Brain microvascular endothelial cell (primary cell): ENCODE data around the gene LDLRAP1.

Source experiments
- DNase-seq: peaks from one replicate; pipeline ENCODE4 v3.0.0-alpha.2; 2020
- H3K27ac ChIP-seq: fragments of 250-450 bp; sonication (Bioruptor Pico); 2 replicates; pipeline ENCODE4 v1.5.1; 2020; ENCODE audit warnings: mild to moderate bottlenecking, moderate library complexity
- H3K27me3 ChIP-seq: fragments of 250-450 bp; sonication (Bioruptor Pico); replicated peaks from 2 replicates; pipeline ENCODE4 v1.5.1; 2020; ENCODE audit warnings: mild to moderate bottlenecking
- H3K36me3 ChIP-seq: fragments of 250-450 bp; sonication (Bioruptor Pico); replicated peaks from 2 replicates; pipeline ENCODE4 v1.5.1; 2020; ENCODE audit warnings: mild to moderate bottlenecking
- H3K4me3 ChIP-seq: 2 replicates; pipeline ENCODE4 v1.5.1; 2011; ENCODE audit warnings: low read depth, mild to moderate bottlenecking, control low read depth, low read length, moderate library complexity
- in situ Hi-C: cut with HindIII; loops from 2 replicates; pipeline ENCODE4 v1.10.0; 2017; ENCODE audit warnings: low sequenced_read_pairs, low pct_ligation_motif_present
- TF ChIP-seq, protein P1 (sequence below): IDR thresholded peaks from 2 replicates; pipeline ENCODE4 v1.5.1; 2011; ENCODE audit warnings: low read depth, mild to moderate bottlenecking, moderate library complexity, low read length, control low read depth, inconsistent platforms; ENCODE audit errors: missing control alignments

The LDLRAP1 gene

DNA sequence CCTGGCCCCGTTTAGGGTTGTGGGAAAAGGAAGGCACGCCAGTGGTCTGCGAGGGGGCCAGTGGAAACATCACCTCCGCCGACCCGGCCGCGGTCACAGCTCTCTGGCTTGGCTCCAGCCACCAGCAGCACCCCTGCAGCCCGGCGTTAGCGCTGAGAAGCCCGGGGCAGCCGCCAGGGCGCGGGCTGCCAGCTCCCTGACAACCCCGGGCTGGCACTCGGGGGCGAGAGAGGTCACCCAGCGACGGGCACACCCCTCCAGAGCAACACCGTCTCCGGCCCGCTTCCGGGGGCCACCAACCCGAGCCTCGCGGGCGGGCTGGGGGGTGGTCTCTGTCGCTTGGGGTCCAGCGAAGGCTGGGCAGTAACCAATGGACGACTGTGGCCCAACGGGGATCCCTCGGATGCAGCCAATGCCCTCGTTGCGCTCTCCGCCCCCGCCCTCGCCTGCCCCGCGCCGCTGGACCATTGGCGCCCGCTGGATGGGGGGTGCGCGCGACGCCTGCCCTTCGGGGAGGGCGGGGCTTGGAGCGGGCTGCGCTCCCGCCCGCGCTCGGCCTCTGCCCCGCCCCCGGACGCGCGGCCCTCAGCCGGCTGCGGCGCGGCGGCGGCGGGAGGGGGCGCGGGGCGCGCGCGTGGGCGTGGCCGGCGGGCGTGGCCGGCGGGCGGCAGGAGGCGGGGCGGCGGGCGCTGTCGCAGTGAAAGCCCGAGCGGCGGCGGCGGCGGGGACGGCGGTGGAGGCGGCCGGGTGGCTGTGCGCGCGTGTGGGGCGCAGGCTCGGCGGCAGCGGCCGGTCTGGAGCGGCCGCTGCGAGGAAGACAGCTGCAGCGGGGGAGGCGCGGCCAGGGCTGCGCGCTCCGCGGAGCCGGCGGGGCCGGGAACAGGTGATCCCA lies 72.9 kb downstream of the LDLRAP1 start, which contains the start of gene MAN1C1:
TSS of gene MAN1C1 (plus strand) at position 697 of the 892 bp plus-strand sequence. CDS start 1,007 bp downstream, outside the sequence.
- in situ Hi-C loops: loop anchor here (25.0 kb wide), 1 partner anchor 171 kb away; no protein-coding TSS in a partner anchor
- no peaks in the 10 kb centered on the region for H3K36me3 ChIP-seq
- DNase-seq: peak; percentile 10
- TF ChIP-seq, protein P1, sequence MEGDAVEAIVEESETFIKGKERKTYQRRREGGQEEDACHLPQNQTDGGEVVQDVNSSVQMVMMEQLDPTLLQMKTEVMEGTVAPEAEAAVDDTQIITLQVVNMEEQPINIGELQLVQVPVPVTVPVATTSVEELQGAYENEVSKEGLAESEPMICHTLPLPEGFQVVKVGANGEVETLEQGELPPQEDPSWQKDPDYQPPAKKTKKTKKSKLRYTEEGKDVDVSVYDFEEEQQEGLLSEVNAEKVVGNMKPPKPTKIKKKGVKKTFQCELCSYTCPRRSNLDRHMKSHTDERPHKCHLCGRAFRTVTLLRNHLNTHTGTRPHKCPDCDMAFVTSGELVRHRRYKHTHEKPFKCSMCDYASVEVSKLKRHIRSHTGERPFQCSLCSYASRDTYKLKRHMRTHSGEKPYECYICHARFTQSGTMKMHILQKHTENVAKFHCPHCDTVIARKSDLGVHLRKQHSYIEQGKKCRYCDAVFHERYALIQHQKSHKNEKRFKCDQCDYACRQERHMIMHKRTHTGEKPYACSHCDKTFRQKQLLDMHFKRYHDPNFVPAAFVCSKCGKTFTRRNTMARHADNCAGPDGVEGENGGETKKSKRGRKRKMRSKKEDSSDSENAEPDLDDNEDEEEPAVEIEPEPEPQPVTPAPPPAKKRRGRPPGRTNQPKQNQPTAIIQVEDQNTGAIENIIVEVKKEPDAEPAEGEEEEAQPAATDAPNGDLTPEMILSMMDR: peak; percentile 44
- peak within 1 kb of the TSS; percentile 49 for H3K4me3 ChIP-seq
- H3K27ac ChIP-seq: no peak within 1 kb of the TSS
- H3K27me3 ChIP-seq: peaks cover 64% of the 10 kb centered on the region

DNA sequence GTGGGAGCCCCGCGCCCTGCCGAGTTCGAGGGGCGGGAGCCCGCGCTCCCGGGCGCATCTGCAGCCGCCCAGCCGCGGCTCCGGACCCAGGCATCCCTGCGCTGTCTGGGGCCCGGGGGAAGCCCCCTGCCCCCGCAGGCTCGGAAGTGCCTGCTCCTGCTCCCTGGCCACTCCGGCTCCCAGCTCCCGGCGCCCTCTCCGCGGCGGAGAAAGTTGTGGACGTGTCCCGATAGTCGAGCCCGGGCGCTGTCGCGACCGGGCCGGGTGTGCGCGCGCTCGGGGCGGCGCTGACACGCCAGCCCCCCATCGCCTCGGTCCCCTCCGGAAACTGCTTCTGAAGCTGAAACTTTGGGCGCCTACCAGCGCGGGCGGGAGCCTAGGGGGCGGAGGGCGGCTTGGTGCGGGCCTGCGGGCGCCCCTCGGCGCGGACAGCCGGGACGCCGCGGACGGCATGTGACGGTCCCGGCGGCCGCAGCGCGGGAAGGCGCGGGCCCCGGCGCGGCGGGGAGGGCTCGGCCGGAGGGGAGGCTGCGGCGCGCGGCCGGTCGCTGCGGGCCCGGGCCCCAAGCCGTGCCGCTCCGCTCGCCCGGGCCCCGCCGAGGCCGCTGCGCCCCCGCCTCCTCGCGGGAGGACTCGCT lies 73.7 kb downstream of the LDLRAP1 start:
- H3K36me3 ChIP-seq: no peaks in the 10 kb centered on the region
- peaks cover 60% of the 10 kb centered on the region for H3K27me3 ChIP-seq
- in situ Hi-C loops: loop anchor here (25.0 kb wide), 1 partner anchor 170 kb away; no protein-coding TSS in a partner anchor
- peak overlapping the region; percentile 47 for H3K4me3 ChIP-seq
- no peak for DNase-seq
- no peak overlapping the region for H3K27ac ChIP-seq
- TF ChIP-seq, protein P1: no peak

GRCh38 chr1:25617625-25618432 lies 74.4 kb downstream of the LDLRAP1 start:
- Histone ChIP-seq H3K36me3 (no peaks in the 10 kb centered on the region), H3K27me3 (peaks cover 58% of the 10 kb centered on the region), H3K27ac (no peak overlapping the region), H3K4me3 (peak overlapping the region; percentile 35)
- DNase-seq: no peak
- in situ Hi-C loops: loop anchor here (25.0 kb wide), 1 partner anchor 169 kb away; no protein-coding TSS in a partner anchor
- TF ChIP-seq, protein P1: no peak

DNA sequence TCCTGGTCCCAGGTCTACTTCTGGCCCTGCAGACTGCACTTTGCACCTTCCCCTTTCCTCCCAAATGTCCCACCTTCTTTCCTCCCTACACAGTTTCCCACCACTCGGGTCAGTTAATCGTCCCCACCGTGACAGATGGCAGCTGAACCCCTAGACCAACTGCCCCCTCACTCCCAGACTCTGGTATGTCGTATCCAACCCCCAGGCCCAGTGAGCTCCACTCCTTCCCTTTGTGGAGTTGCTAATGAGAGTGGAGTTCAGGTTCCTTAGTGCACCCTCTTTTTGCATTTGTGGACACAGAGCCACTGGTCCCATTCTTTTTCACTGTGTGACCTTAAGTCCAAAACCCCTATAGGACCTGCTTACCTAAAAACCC lies 75.0 kb downstream of the LDLRAP1 start:
- Histone ChIP-seq H3K4me3 (no peak overlapping the region), H3K27ac (no peak overlapping the region), H3K27me3 (peaks cover 56% of the 10 kb centered on the region), H3K36me3 (no peaks in the 10 kb centered on the region)
- TF ChIP-seq, protein P1: no peak
- DNase-seq: no peak
- in situ Hi-C loops: loop anchor here (25.0 kb wide), 1 partner anchor 169 kb away; no protein-coding TSS in a partner anchor
